Right atrium auricular region (tissue), 2 donors: ENCODE data around the gene ADISSP. TPM values are rescaled to one million over a fixed set of nuclear protein-coding genes. Genes with fewer than 3 reads are reported as not detected.

Source experiments
- DNase-seq: peaks from one replicate; pipeline ENCODE4 v3.0.0-alpha.2; 2019; ENCODE audit warnings: low spot score
- H3K27ac ChIP-seq, 2 donors: fragments of 200-600 bp; sonication (generic); 1 replicate in 1 of 2; 2 replicates in 1 of 2; pipeline ENCODE4 v1.5.1; 2016 to 2019
- H3K27me3 ChIP-seq, 2 donors: fragments of 200-600 bp; sonication (generic); one replicate each; pipeline versions ENCODE4 v1.5.1 to v1.6.0; 2017 to 2019
- H3K36me3 ChIP-seq: fragments of 200-600 bp; sonication (generic); one replicate; pipeline ENCODE4 v1.5.1; 2016
- H3K4me1 ChIP-seq, 2 donors: fragments of 200-600 bp; sonication (generic); one replicate each; pipeline versions ENCODE4 v1.5.1 to v1.6.0; 2017 to 2019
- H3K4me3 ChIP-seq, 2 donors: fragments of 200-600 bp; sonication (generic); 1 replicate in 1 of 2; 2 replicates in 1 of 2; pipeline ENCODE4 v1.5.1; 2017 to 2019; ENCODE audit warnings: mild to moderate bottlenecking in 1 of 2, moderate library complexity in 1 of 2
- H3K9me3 ChIP-seq, 2 donors: fragments of 200-600 bp; sonication (generic); one replicate each; pipeline ENCODE4 v1.5.1; 2019
- total RNA-seq, 2 donors: library from RNA; depleted of rRNA; stranded (reverse); fragments of >200 nt; gene quantifications; one replicate each; pipeline ENCODE4 v1.1.0, GENCODE V29; 2016
- TF ChIP-seq, protein P1 (sequence below), 2 donors: fragments of 200-600 bp; sonication (generic); IDR thresholded peaks; one replicate each; pipeline ENCODE4 v1.5.1; 2019; ENCODE audit warnings: antibody characterized with exemption in 2 of 2

Gene ADISSP
- total RNA-seq, 2 donors from 2014 or later: 10.8 to 11.2 TPM

DNA sequence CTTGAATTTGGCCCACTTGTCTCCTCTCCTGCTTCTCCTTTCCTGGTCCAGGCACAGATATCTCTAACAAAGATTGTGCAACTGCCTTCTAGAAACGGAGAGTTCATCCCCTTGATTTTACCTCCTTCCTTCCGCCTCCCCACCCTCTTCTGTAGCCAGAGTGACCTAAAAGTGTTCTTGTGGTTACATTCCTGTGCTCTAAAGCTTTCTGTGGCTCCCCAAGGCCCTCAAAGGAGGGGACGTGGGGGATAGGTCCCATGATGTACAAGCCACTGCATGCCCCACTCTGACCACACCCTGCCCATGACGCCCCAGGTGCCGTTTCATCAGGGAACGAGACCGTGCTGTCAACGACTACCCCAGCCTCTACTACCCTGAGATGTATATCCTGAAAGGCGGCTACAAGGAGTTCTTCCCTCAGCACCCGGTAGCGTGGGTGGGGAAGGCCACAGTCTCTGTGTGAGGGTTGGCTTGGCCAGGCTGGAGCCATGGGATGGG, 36.8 kb upstream of the ADISSP start:
- Histone ChIP-seq H3K4me3 (no peak overlapping the region), H3K4me1 (peaks cover 0 to 38% of the 10 kb centered on the region in 2 donors), H3K27me3 (no peaks in the 10 kb centered on the region), H3K36me3 (peaks cover 35% of the 10 kb centered on the region), H3K27ac (no peak overlapping the region), H3K9me3 (no peaks in the 10 kb centered on the region)
- DNase-seq: no peak
- TF ChIP-seq, protein P1, sequence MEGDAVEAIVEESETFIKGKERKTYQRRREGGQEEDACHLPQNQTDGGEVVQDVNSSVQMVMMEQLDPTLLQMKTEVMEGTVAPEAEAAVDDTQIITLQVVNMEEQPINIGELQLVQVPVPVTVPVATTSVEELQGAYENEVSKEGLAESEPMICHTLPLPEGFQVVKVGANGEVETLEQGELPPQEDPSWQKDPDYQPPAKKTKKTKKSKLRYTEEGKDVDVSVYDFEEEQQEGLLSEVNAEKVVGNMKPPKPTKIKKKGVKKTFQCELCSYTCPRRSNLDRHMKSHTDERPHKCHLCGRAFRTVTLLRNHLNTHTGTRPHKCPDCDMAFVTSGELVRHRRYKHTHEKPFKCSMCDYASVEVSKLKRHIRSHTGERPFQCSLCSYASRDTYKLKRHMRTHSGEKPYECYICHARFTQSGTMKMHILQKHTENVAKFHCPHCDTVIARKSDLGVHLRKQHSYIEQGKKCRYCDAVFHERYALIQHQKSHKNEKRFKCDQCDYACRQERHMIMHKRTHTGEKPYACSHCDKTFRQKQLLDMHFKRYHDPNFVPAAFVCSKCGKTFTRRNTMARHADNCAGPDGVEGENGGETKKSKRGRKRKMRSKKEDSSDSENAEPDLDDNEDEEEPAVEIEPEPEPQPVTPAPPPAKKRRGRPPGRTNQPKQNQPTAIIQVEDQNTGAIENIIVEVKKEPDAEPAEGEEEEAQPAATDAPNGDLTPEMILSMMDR (IDR thresholded peaks at IDR 0.05): no peak

DNA sequence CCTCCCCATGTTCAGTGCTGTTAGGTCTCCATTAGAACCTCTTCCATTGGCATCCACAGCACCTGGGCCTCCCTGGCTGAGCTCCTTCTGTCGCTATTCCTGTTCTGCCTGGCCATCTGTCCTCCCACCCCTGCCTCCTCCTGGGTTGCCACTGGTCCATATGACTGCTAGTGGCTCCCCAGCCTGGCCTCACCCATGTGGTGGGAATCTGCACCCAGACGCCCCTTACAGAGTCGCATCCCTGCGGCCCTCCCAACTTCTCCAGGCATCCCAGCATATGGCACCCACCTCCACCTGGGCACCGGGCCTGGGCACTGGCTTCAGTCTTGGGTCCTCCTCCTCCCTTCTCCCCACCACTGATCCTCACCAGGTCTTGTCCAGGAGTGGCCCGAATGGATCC, 36.3 kb upstream of the ADISSP start:
- peaks cover 35% of the 10 kb centered on the region for H3K36me3 ChIP-seq
- no peaks in the 10 kb centered on the region for H3K27me3 ChIP-seq
- no peaks in the 10 kb centered on the region for H3K9me3 ChIP-seq
- DNase-seq: no peak
- TF ChIP-seq, protein P1 (IDR thresholded peaks at IDR 0.05): no peak
- H3K4me3 ChIP-seq: no peak overlapping the region
- no peak overlapping the region for H3K27ac ChIP-seq
- peaks cover 0 to 42% of the 10 kb centered on the region in 2 donors for H3K4me1 ChIP-seq

DNA sequence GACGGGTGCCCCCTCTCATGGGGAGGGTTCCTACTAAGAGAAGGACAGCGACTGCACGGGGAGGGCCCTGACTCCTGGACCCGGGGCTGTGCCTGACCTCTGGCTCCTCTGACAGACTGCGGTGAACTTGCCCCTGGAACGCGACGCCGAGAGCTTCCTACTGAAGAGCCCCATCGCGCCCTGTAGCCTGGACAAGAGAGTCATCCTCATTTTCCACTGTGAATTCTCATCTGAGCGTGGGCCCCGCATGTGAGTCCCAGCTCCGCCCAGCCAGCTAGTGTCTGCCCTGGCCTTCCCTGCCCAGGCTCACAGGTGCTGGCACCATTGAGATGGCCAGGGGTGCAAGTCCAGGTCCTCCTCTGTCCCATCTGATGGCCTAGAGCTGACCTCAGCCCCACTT, 35.7 kb upstream of the ADISSP start:
- TF ChIP-seq, protein P1 (IDR thresholded peaks at IDR 0.05): no peak
- Histone ChIP-seq H3K9me3 (no peaks in the 10 kb centered on the region), H3K4me1 (peaks cover 0 to 42% of the 10 kb centered on the region in 2 donors), H3K36me3 (peaks cover 35% of the 10 kb centered on the region), H3K4me3 (no peak overlapping the region), H3K27me3 (no peaks in the 10 kb centered on the region), H3K27ac (no peak overlapping the region)
- DNase-seq: no peak

DNA sequence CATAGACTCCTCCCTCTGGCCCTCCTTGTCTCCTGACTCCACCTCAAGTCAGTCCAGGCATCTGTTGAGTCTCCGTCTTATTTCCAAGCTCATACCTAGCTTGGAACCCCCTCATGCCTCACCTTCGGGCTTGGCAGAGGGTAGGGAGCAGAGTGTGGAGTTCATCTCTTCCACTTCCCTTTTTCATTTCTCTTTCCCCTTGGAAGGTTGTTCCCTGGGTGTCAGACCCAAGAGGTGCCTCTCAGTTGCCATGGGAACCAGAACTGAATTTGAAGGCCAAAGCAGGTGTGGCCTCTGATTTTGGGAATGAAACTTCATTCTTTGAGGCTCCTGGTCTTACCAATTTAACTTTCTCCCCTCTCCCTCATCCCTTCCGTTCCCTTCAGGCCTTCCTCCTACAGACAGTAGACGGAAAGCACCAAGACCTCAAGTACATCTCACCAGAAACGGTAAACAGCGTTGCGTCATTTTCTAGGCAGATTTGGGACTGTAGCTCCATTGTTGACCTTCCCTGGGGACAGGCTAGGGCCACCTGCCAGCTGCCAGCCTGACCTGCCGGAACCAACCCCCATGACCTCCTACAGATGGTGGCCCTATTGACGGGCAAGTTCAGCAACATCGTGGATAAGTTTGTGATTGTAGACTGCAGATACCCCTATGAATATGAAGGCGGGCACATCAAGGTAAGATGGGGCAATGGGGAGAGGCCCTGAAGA, 35.1 kb upstream of the ADISSP start:
- Histone ChIP-seq H3K36me3 (peaks cover 35% of the 10 kb centered on the region), H3K27ac (no peak overlapping the region), H3K4me3 (no peak overlapping the region), H3K27me3 (no peaks in the 10 kb centered on the region), H3K4me1 (peaks cover 0 to 41% of the 10 kb centered on the region in 2 donors), H3K9me3 (no peaks in the 10 kb centered on the region)
- TF ChIP-seq, protein P1 (IDR thresholded peaks at IDR 0.05): no peak
- DNase-seq: no peak

DNA sequence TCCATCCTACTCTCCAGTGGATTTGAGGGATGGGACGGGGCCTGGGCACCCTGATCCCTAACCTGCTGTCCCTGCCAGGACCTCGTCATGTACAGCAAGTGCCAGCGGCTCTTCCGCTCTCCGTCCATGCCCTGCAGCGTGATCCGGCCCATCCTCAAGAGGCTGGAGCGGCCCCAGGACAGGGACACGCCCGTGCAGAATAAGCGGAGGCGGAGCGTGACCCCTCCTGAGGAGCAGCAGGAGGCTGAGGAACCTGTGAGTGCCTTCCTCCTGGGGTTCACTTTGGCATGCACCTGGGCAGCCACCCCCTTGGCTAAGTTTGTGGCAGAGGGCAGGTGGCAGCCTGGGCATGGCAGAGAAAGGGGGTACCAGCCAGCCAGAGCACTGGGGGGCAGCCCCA, 34.3 kb upstream of the ADISSP start:
- peaks cover 0 to 41% of the 10 kb centered on the region in 2 donors for H3K4me1 ChIP-seq
- no peaks in the 10 kb centered on the region for H3K9me3 ChIP-seq
- H3K4me3 ChIP-seq: no peak overlapping the region
- H3K36me3 ChIP-seq: peaks cover 35% of the 10 kb centered on the region
- H3K27ac ChIP-seq: no peak overlapping the region
- no peak for DNase-seq
- TF ChIP-seq, protein P1 (IDR thresholded peaks at IDR 0.05): no peak
- H3K27me3 ChIP-seq: no peaks in the 10 kb centered on the region
